Measurements from ENCODE around the gene CATSPERE. TPM values are rescaled to one million over a fixed set of nuclear protein-coding genes. Genes with fewer than 3 reads are reported as not detected.

CATSPERE gene
- total and polyA plus RNA-seq, 10 of the 15 experiments (the other 5 are each of a cell fraction or from before 2014, with no cell fraction given), result 0.04 to 0.24 (median 0.17) TPM; not detected in 3

GRCh38 chr1:244460197-244460596 is 876 bp upstream of the CATSPERE start (continued):
- TF ChIP-seq MLLT1 (IDR thresholded peaks at IDR 0.05) (no peak), DPF2 (IDR thresholded peaks at IDR 0.05) (no peak), POU2F2 (IDR thresholded peaks at IDR 0.05; ENCODE audit: borderline replicate concordance, low read depth, low read length) (no peak), POLR2AphosphoS2 (IDR thresholded peaks at IDR 0.05; ENCODE audit: low read depth, low read length) (no peak), TCF12 (IDR thresholded peaks at IDR 0.05; ENCODE audit: low read depth, low read length) (no peak)

DNA sequence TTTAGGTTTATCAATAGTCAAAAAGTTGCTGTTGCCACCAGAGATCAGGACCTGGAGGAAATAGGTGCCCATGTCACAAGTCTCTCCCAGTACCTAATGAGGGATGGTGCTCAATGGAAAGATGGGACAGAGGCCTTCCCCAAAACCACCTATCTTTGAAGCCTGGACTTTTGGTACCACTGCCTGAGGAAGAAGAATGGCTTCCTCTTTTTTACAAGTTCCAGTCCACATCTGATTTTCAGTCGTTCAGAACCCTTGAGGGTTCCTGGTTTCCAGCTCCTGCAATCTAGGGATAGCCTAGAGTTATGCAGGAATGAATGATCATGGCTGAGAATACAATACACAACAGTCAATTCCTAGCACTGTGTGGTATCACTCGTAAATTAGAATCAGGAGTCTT is 5.7 kb downstream of the CATSPERE start:
- Histone ChIP-seq H3K4me2 (ENCODE audit: control insufficient read depth, insufficient read depth) (no peak overlapping the region), H3K9ac (ENCODE audit: control insufficient read depth, insufficient read depth, low read length) (no peak overlapping the region), H4K20me1 (ENCODE audit: control insufficient read depth, insufficient read depth) (no peaks in the 10 kb centered on the region), H3K9me3 (replicated peaks; ENCODE audit: control insufficient read depth, insufficient read depth, low read length) (no peaks in the 10 kb centered on the region), H2AFZ (ENCODE audit: control insufficient read depth, low read depth, low read length) (no peak overlapping the region), H3K36me3 (ENCODE audit: control insufficient read depth in 2 of 2, insufficient read depth in 2 of 2, low read length in 1 of 2) (no peaks in the 10 kb centered on the region), H3K4me3 (no peak overlapping the region), H3K27ac (ENCODE audit: control insufficient read depth, insufficient read depth) (no peak overlapping the region), H3K4me1 (ENCODE audit: control insufficient read depth, insufficient read depth, low read length) (no peaks in the 10 kb centered on the region), H3K27me3 (replicated peaks in 1 of 2; ENCODE audit: control insufficient read depth in 2 of 2, insufficient read depth in 2 of 2, low read length in 1 of 2) (no peaks in the 10 kb centered on the region), H3K79me2 (ENCODE audit: control insufficient read depth, insufficient read depth, low read length) (no peaks in the 10 kb centered on the region)
- SMC1A ChIA-PET (ENCODE audit: uncharacterized antibody, unreplicated experiment), result no interaction called here
- DNase-seq (ENCODE audit: low read depth, low spot score) (no peak), ATAC-seq (no peak), FAIRE-seq (no peak)
- in situ Hi-C loops (cut with MboI), result no loop called here
- WGBS (ENCODE audit: insufficient coverage, insufficient replicate concordance, low lambda C conversion rate, missing lambda C conversion rate), result 45% methylated on average over 2 of the region's 2 CpGs
- BruUV-seq (replicated peaks), result no TSS peak
- RAD21 ChIA-PET (ENCODE audit: unreplicated experiment), result no interaction called here
- intact Hi-C loops (cut with micrococcal nuclease; ENCODE audit: unreplicated experiment), result no loop called here
- CTCF ChIA-PET, result no interaction called here
- POLR2A ChIA-PET, result no interaction called here
- TF ChIP-seq, protein P1, sequence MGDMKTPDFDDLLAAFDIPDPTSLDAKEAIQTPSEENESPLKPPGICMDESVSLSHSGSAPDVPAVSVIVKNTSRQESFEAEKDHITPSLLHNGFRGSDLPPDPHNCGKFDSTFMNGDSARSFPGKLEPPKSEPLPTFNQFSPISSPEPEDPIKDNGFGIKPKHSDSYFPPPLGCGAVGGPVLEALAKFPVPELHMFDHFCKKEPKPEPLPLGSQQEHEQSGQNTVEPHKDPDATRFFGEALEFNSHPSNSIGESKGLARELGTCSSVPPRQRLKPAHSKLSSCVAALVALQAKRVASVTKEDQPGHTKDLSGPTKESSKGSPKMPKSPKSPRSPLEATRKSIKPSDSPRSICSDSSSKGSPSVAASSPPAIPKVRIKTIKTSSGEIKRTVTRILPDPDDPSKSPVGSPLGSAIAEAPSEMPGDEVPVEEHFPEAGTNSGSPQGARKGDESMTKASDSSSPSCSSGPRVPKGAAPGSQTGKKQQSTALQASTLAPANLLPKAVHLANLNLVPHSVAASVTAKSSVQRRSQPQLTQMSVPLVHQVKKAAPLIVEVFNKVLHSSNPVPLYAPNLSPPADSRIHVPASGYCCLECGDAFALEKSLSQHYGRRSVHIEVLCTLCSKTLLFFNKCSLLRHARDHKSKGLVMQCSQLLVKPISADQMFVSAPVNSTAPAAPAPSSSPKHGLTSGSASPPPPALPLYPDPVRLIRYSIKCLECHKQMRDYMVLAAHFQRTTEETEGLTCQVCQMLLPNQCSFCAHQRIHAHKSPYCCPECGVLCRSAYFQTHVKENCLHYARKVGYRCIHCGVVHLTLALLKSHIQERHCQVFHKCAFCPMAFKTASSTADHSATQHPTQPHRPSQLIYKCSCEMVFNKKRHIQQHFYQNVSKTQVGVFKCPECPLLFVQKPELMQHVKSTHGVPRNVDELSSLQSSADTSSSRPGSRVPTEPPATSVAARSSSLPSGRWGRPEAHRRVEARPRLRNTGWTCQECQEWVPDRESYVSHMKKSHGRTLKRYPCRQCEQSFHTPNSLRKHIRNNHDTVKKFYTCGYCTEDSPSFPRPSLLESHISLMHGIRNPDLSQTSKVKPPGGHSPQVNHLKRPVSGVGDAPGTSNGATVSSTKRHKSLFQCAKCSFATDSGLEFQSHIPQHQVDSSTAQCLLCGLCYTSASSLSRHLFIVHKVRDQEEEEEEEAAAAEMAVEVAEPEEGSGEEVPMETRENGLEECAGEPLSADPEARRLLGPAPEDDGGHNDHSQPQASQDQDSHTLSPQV (IDR thresholded peaks at IDR 0.05), result no peak
- TF ChIP-seq MEF2A (IDR thresholded peaks at IDR 0.05; ENCODE audit: insufficient read depth, low read depth, low read length), result no peak
- TF ChIP-seq ETV6 (conservative IDR thresholded peaks at IDR 0.05 in 1 of 2, IDR thresholded peaks at IDR 0.05 in 1 of 2; ENCODE audit: borderline replicate concordance in 1 of 2, low read depth in 1 of 2), result no peak
- no peak for TF ChIP-seq RCOR1 (conservative IDR thresholded peaks at IDR 0.05; ENCODE audit: low read depth, low read length)
- TF ChIP-seq ZBED1 (IDR thresholded peaks at IDR 0.05; ENCODE audit: borderline replicate concordance), result no peak
- no peak for TF ChIP-seq CUX1 (IDR thresholded peaks at IDR 0.05; ENCODE audit: insufficient replicate concordance, low read depth, low read length)
- TF ChIP-seq IKZF1 (conservative IDR thresholded peaks at IDR 0.05), result no peak
- no peak for TF ChIP-seq RAD21 (IDR thresholded peaks at IDR 0.05; ENCODE audit: insufficient read depth, low read depth, low read length)

Measured in GM12878 (cell line).